Measurements from ENCODE around the gene C9orf40. TPM values are rescaled to one million over a fixed set of nuclear protein-coding genes. Genes with fewer than 3 reads are reported as not detected.

C9orf40 gene
- polyA plus RNA-seq, 1 of the 3 experiments (the other 2 are of a cell fraction): 2.0 TPM

GRCh38 chr9:74952201-74953151 lies at the start of gene C9orf40 (continued):
- TF ChIP-seq IRF3 (IDR thresholded peaks at IDR 0.05; ENCODE audit: low read depth, low read length) (no peak), GATA2 (CRISPR knock-in tag; IDR thresholded peaks at IDR 0.05) (no peak), REST (IDR thresholded peaks at IDR 0.05; ENCODE audit: low read depth, low read length) (no peak), USF1 (IDR thresholded peaks at IDR 0.05; ENCODE audit: borderline replicate concordance, low read depth) (no peak), SMC3 (IDR thresholded peaks at IDR 0.05; ENCODE audit: low read depth, low read length) (0 out of 2 replicates have a peak, but pooled peaks have one; percentile 14), JUND (IDR thresholded peaks at IDR 0.05) (no peak)

- H4K20me1 ChIP-seq (ENCODE audit: insufficient read depth): no peaks in the 10 kb centered on the region
- POLR2A ChIA-PET: no interaction called here
- H3K9me3 ChIP-seq: no peaks in the 10 kb centered on the region
- no peak overlapping the region for H3K27ac ChIP-seq (ENCODE audit: low read depth in 2 of 2, low read length in 1 of 2)
- H3K27me3 ChIP-seq (ENCODE audit: insufficient read depth): no peaks in the 10 kb centered on the region
- H3K79me2 ChIP-seq (ENCODE audit: insufficient read depth): no peaks in the 10 kb centered on the region; the same call in 1 of the 2 replicates
- no peaks in the 10 kb centered on the region for H3K9me2 ChIP-seq
- no peak overlapping the region; a peak in 1 of 4 replicates for H3K4me3 ChIP-seq (ENCODE audit: low read depth in 2 of 2, low read length in 1 of 2)
- peak; percentile 66 for TF ChIP-seq SMC3 (IDR thresholded peaks at IDR 0.05; ENCODE audit: low read depth, low read length)
- peak; percentile 84 for TF ChIP-seq RAD21 (IDR thresholded peaks at IDR 0.05; ENCODE audit: low read length)
- no peak for TF ChIP-seq FOXM1 (IDR thresholded peaks at IDR 0.05; ENCODE audit: low read depth)
- peak; percentile 83 for TF ChIP-seq CTCF (IDR thresholded peaks at IDR 0.05)
- H3K9ac ChIP-seq: no peak overlapping the region
- H3K36me3 ChIP-seq (replicated peaks in 1 of 2; ENCODE audit: control insufficient read depth in 1 of 2, insufficient read depth in 2 of 2, low read length in 1 of 2): peaks cover 10 to 12% of the 10 kb centered on the region in 2 experiments
- WGBS (ENCODE audit: low lambda C conversion rate): 71% methylated on average over 4 of the region's 4 CpGs
- H3K4me2 ChIP-seq: no peak overlapping the region
- no peak overlapping the region for H2AFZ ChIP-seq (ENCODE audit: low read depth)
- peak; percentile 44 for DNase-seq
- peaks cover 11% of the 10 kb centered on the region for H3F3A ChIP-seq (replicated peaks; ENCODE audit: insufficient read depth)
- CTCF ChIA-PET: interaction anchor here (0.6 to 9.3 kb wide), 18 partner anchors 8 to 1493 kb away, joined by 3 to 159 read pairs (median 4); partner anchors contain the start of gene C9orf40
- no peaks in the 10 kb centered on the region for H3K4me1 ChIP-seq (ENCODE audit: control insufficient read depth in 1 of 2, insufficient read depth in 2 of 2, low read depth in 1 of 2, low read length in 1 of 2)
Measured at GRCh38 chr9:75001719-75002421, 49.2 kb upstream of the C9orf40 start.

All from SK-N-SH (cell line).